ENCODE results near the gene SPATA12. TPM values are rescaled to one million over a fixed set of nuclear protein-coding genes. Genes with fewer than 3 reads are reported as not detected.

SPATA12 gene
- total and polyA plus RNA-seq, 2 donors (not counting 3 experiments of a cell fraction or from before 2014, with no cell fraction given) = 0.18 TPM; not detected in 1

- no peak for FAIRE-seq
- H3K79me2 ChIP-seq (ENCODE audit: control insufficient read depth, insufficient read depth, low read length) = no peaks in the 10 kb centered on the region
- no TSS peak for BruUV-seq (replicated peaks)
- TF ChIP-seq GATA2 (IDR thresholded peaks at IDR 0.05; ENCODE audit: insufficient read depth, insufficient read length, low read depth, low read length) (peak; percentile 46), EZH2 (IDR thresholded peaks at IDR 0.05; ENCODE audit: borderline replicate concordance, low read depth, low read length, severe bottlenecking) (no peak), CTCF (IDR thresholded peaks at IDR 0.05; ENCODE audit: extremely low read depth in 1 of 2, insufficient read depth in 1 of 2, low read depth in 1 of 2, low read length in 2 of 2) (no peak)
- intact Hi-C loops (cut with micrococcal nuclease) (no loop called here), dilution Hi-C loops (cut with MboI; ENCODE audit: extremely low pct_ligation_motif_present, low sequenced_read_pairs) (no loop called here)
- no peaks in the 10 kb centered on the region for H3K36me3 ChIP-seq (ENCODE audit: control insufficient read depth in 2 of 2, extremely low read depth in 1 of 2, insufficient read depth in 2 of 2, low read length in 2 of 2)
- ChIA-PET POLR2A (no interaction called here), CTCF (interaction anchor here (1.2 kb wide), 1 partner anchor 19 kb away, joined by 3 read pairs; no protein-coding TSS in a partner anchor)
- H3K9me1 ChIP-seq (replicated peaks; ENCODE audit: control insufficient read depth, extremely low read depth, insufficient read depth, low read length) = no peaks in the 10 kb centered on the region
- DNase-seq (ENCODE audit: low read depth, low spot score) = peak; percentile 17
- H3K4me1 ChIP-seq (ENCODE audit: control insufficient read depth, extremely low read depth, insufficient read depth, low read length) = no peaks in the 10 kb centered on the region
- no peaks in the 10 kb centered on the region for H3K9me3 ChIP-seq (replicated peaks; ENCODE audit: control insufficient read depth, insufficient read depth, low read length)
- H3K27ac ChIP-seq (ENCODE audit: insufficient read depth, low read depth, low read length) = no peak overlapping the region
- H3K27me3 ChIP-seq (ENCODE audit: control insufficient read depth in 2 of 2, insufficient read depth in 2 of 2, low read length in 2 of 2) = peaks cover 0 to 3% of the 10 kb centered on the region in 2 experiments
- H4K20me1 ChIP-seq (replicated peaks; ENCODE audit: control insufficient read depth, extremely low read depth, insufficient read depth, low read length) = no peaks in the 10 kb centered on the region
- no peak overlapping the region for H3K9ac ChIP-seq (replicated peaks; ENCODE audit: extremely low read depth, insufficient read depth, low read length)
- H2AFZ ChIP-seq (ENCODE audit: low read depth, low read length) = no peak overlapping the region
- H3K4me2 ChIP-seq (ENCODE audit: insufficient read depth, low read length) = no peak overlapping the region
- no peak overlapping the region for H3K4me3 ChIP-seq (replicated peaks in 1 of 3; ENCODE audit: insufficient read depth in 1 of 3, low read depth in 1 of 3, low read length in 3 of 3)
Measured at GRCh38 chr3:57026944-57027343, 33.5 kb upstream of the SPATA12 start.

DNA sequence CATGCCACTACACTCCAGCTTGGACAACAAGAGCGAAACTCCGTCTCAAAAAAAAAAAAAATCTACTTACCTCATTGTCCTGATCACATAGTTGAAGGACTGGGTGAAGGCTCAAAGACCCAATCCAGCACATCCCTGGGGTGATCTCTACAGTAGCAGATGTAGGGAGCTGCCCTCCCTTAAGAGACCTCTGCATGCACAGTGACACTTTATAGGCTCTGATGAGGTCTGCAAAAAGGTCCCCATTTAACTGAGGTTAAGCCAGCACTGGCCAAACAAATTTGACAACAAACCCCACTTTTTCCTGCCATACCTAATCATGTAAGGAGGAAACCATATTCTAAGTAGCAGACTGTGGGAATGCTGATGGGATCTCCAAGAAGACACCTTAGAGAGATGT lies 31.1 kb upstream of the SPATA12 start:
- dilution Hi-C loops (cut with MboI; ENCODE audit: extremely low pct_ligation_motif_present, low sequenced_read_pairs) (no loop called here), intact Hi-C loops (cut with micrococcal nuclease) (no loop called here)
- ChIA-PET POLR2A (no interaction called here), CTCF (no interaction called here)
- H3K27ac ChIP-seq (ENCODE audit: insufficient read depth, low read depth, low read length) = no peak overlapping the region
- no peak overlapping the region for H3K4me3 ChIP-seq (replicated peaks in 1 of 3; ENCODE audit: insufficient read depth in 1 of 3, low read depth in 1 of 3, low read length in 3 of 3)
- no TSS peak for BruUV-seq (replicated peaks)
- H4K20me1 ChIP-seq (replicated peaks; ENCODE audit: control insufficient read depth, extremely low read depth, insufficient read depth, low read length) = no peaks in the 10 kb centered on the region
- no peak overlapping the region for H3K4me2 ChIP-seq (ENCODE audit: insufficient read depth, low read length)
- no peak overlapping the region for H2AFZ ChIP-seq (ENCODE audit: low read depth, low read length)
- FAIRE-seq = no peak
- no peaks in the 10 kb centered on the region for H3K4me1 ChIP-seq (ENCODE audit: control insufficient read depth, extremely low read depth, insufficient read depth, low read length)
- no peak for DNase-seq (ENCODE audit: low read depth, low spot score)
- no peaks in the 10 kb centered on the region for H3K36me3 ChIP-seq (ENCODE audit: control insufficient read depth in 2 of 2, extremely low read depth in 1 of 2, insufficient read depth in 2 of 2, low read length in 2 of 2)
- H3K9me3 ChIP-seq (replicated peaks; ENCODE audit: control insufficient read depth, insufficient read depth, low read length) = no peaks in the 10 kb centered on the region
- TF ChIP-seq GATA2 (IDR thresholded peaks at IDR 0.05; ENCODE audit: insufficient read depth, insufficient read length, low read depth, low read length) (no peak), POLR2AphosphoS5 (IDR thresholded peaks at IDR 0.05; ENCODE audit: insufficient read depth, low read depth, low read length) (no peak), EZH2 (IDR thresholded peaks at IDR 0.05; ENCODE audit: borderline replicate concordance, low read depth, low read length, severe bottlenecking) (no peak), POLR2A (IDR thresholded peaks at IDR 0.05; ENCODE audit: low read depth, low read length) (no peak), JUN (IDR thresholded peaks at IDR 0.05; ENCODE audit: borderline replicate concordance, insufficient read depth, insufficient read length, low read depth) (no peak), MYC (IDR thresholded peaks at IDR 0.05; ENCODE audit: low read depth, low read length) (no peak), CTCF (IDR thresholded peaks at IDR 0.05; ENCODE audit: extremely low read depth in 1 of 2, insufficient read depth in 1 of 2, low read depth in 1 of 2, low read length in 2 of 2) (no peak), FOS (IDR thresholded peaks at IDR 0.05; ENCODE audit: borderline replicate concordance, insufficient read depth, low read length) (no peak)
- TF ChIP-seq, protein P1, sequence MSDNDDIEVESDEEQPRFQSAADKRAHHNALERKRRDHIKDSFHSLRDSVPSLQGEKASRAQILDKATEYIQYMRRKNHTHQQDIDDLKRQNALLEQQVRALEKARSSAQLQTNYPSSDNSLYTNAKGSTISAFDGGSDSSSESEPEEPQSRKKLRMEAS (IDR thresholded peaks at IDR 0.05; ENCODE audit: insufficient read depth, insufficient read length) = no peak
- H3K27me3 ChIP-seq (ENCODE audit: control insufficient read depth in 2 of 2, insufficient read depth in 2 of 2, low read length in 2 of 2) = peaks cover 0 to 1% of the 10 kb centered on the region in 2 experiments
- no peaks in the 10 kb centered on the region for H3K79me2 ChIP-seq (ENCODE audit: control insufficient read depth, insufficient read depth, low read length)
- H3K9me1 ChIP-seq (replicated peaks; ENCODE audit: control insufficient read depth, extremely low read depth, insufficient read depth, low read length) = no peaks in the 10 kb centered on the region
- H3K9ac ChIP-seq (replicated peaks; ENCODE audit: extremely low read depth, insufficient read depth, low read length) = no peak overlapping the region

Measured in endothelial cell of umbilical vein (primary cell).